AG04449 (cell line): ENCODE results near the gene SPRY2.

Experiments
- CTCF ChIA-PET: fragments of 350-600 bp; formaldehyde crosslinking; extraction: SDS; loops from one replicate; lab custom pipeline; 2021; ENCODE audit warnings: antibody characterized with exemption; lab: Yijun Ruan, JAX
- POLR2A ChIA-PET: fragments of 400-600, 350-600 bp; formaldehyde crosslinking; extraction: SDS; loops from one replicate; lab custom pipeline; 2020; ENCODE audit warnings: antibody characterized with exemption, inconsistent platforms; lab: Yijun Ruan, JAX
- DNase-seq: peaks from one replicate; pipeline ENCODE4 v3.0.0-alpha.2; 2010; ENCODE audit warnings: low read depth, low spot score
- H3K4me3 ChIP-seq: 2 replicates; pipeline ENCODE4 v1.5.1; 2011; ENCODE audit warnings: low read depth, mild to moderate bottlenecking, control low read depth, low read length
- TF ChIP-seq, protein P1 (sequence below): IDR thresholded peaks from one replicate; pipeline ENCODE4 v1.5.1; 2011; ENCODE audit warnings: mild to moderate bottlenecking, moderate library complexity, low read length, control low read depth, inconsistent platforms; ENCODE audit not compliant: insufficient read depth; ENCODE audit errors: missing control alignments

SPRY2 gene

DNA sequence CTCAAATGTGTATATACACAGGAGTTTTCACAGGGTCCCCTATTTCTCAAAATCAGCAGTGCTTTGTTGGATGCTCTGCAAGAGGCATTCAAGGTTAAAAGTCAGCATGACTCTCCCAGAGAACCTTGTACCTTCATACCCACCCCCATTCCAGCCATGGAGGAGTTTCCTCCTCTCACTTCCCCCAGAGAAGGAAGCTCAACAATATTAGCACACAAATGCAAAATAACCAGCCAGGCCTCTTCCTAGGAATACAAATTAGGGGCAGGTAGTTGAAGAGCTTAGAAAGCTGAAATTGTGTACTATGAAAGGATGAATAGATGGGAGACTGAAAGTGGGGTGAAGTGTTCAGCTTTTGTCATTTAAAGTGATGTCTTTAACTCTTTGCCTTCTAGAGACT, 43.8 kb downstream of the SPRY2 start:
- ChIA-PET CTCF (interaction anchor here (1.2 kb wide), 1 partner anchor 521 kb away, joined by 4 read pairs; no protein-coding TSS in a partner anchor), POLR2A (no interaction called here)
- no peak for DNase-seq
- no peak overlapping the region for H3K4me3 ChIP-seq
- TF ChIP-seq, protein P1, sequence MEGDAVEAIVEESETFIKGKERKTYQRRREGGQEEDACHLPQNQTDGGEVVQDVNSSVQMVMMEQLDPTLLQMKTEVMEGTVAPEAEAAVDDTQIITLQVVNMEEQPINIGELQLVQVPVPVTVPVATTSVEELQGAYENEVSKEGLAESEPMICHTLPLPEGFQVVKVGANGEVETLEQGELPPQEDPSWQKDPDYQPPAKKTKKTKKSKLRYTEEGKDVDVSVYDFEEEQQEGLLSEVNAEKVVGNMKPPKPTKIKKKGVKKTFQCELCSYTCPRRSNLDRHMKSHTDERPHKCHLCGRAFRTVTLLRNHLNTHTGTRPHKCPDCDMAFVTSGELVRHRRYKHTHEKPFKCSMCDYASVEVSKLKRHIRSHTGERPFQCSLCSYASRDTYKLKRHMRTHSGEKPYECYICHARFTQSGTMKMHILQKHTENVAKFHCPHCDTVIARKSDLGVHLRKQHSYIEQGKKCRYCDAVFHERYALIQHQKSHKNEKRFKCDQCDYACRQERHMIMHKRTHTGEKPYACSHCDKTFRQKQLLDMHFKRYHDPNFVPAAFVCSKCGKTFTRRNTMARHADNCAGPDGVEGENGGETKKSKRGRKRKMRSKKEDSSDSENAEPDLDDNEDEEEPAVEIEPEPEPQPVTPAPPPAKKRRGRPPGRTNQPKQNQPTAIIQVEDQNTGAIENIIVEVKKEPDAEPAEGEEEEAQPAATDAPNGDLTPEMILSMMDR, result no peak

DNA sequence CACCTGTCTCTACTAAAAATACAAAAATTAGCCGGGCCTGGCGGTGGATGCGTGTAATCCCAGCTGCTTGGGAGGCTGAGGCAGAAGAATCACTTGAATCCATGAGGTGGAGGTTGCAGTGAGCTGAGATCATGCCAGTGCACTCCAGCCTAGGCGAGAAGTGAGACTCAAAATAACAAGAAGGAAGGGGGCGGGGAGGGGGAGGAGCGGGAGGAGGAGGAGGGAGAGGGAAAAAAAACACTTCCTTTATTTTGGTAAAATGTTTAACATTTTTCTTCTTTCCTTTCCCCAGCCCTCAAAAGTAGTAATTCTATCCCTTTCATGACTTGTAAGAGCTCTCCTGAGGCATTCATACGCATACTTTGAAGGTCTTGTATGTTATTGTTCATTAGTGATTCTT, 44.3 kb downstream of the SPRY2 start:
- ChIA-PET POLR2A (no interaction called here), CTCF (no interaction called here)
- TF ChIP-seq, protein P1, result no peak
- H3K4me3 ChIP-seq, result no peak overlapping the region
- DNase-seq, result no peak

DNA sequence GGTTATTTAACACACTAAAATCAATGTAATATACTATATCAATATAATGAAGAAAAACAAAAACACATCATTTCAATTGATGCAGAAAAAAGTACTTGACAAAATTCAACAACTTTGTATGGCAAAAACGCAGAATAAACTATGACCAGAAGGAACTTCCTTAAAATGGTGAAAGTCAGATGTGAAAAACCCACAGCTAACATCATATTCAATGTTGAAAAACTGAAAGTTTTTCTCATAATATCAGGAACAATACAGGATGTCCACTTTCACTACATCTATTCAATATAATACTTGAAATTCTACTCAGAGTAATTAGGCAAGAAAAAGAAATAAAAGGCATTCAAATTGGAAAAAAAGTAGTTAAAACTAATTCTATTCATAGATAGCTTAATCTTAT, 50.3 kb downstream of the SPRY2 start:
- POLR2A ChIA-PET, result no interaction called here
- DNase-seq, result no peak
- TF ChIP-seq, protein P1, result no peak
- CTCF ChIA-PET, result no interaction called here
- H3K4me3 ChIP-seq, result no peak overlapping the region
